ENCODE measurements around the gene ALDH3B1.
A peak's percentile ranks its signal among the peaks of the same experiment; 100 is the strongest.
"Not testable (repeated sequence)": the region's sequence is repeated elsewhere in the genome, so short reads cannot be mapped to it uniquely, and the experiment has no call there.

Gene ALDH3B1, protein sequence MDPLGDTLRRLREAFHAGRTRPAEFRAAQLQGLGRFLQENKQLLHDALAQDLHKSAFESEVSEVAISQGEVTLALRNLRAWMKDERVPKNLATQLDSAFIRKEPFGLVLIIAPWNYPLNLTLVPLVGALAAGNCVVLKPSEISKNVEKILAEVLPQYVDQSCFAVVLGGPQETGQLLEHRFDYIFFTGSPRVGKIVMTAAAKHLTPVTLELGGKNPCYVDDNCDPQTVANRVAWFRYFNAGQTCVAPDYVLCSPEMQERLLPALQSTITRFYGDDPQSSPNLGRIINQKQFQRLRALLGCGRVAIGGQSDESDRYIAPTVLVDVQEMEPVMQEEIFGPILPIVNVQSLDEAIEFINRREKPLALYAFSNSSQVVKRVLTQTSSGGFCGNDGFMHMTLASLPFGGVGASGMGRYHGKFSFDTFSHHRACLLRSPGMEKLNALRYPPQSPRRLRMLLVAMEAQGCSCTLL

DNA sequence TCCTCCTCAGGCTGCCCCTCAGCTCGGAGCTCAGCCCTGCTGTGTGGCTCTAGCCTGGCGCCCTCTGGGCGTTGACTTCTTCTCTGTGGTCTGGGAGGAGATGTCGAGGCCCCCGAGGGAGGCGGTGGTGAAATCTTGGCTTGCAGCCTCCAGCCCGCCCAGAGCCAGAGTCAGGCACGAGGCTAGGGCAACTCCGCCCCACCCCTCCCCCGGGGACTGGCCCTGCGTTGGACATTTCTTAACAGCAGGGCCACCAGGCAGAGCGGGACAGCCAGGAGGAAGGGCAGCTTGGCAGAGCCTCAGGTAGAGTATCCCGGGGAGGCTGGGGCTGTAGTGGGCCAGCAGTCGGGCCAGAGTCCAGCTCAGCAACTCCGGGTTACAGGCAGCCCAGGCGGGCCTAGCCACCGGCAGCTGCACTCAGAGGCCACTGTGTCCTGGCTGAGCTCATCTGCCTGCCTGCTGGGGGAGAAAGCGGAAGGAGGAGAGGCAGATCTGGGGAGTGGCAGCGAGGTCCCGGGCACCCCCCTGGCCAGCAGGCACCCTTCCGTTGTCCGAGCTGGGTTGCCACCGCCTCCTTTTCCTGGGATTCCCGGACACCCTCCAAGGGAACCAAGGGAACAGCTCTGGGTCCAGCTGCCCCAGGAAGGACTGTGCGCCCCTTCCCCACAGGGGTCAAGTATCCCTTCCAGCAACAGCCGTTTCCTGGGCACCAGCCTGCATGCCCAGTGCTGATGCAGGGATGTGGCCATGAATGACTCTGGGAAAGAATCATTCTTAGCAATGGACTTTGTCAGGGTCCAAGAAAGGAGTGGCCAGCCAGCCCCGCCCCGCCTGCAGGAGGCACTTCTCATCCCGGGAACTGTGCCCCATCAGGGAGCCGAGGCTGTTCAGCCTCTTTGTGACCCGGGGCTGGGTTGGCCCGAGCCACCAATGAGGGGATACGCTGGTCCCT is at the start of gene ALDH3B1:
Gene ALDH3B1 (plus strand): TSS at position 238 of the 952 bp plus-strand sequence. CDS start 4,971 bp downstream, outside the sequence.
- no peaks in the 10 kb centered on the region for H3K27me3 ChIP-seq (ENCODE audit: low read depth, low read length)
- no peaks in the 10 kb centered on the region for H3K79me2 ChIP-seq (ENCODE audit: low read length)
- no peaks in the 10 kb centered on the region for H3K36me3 ChIP-seq (replicated peaks; ENCODE audit: low read depth, low read length)
- peak within 1 kb of the TSS; percentile 86; the same call in 1 of the 2 replicates for H2AFZ ChIP-seq (ENCODE audit: low read depth, low read length)
- peaks cover 38% of the 10 kb centered on the region for H3K4me1 ChIP-seq (ENCODE audit: low read length)
- no peak for TF ChIP-seq EZH2phosphoT487 (IDR thresholded peaks at IDR 0.05; ENCODE audit: low read depth)
- no peak for TF ChIP-seq CTCF (IDR thresholded peaks at IDR 0.05; ENCODE audit: low read depth, low read length)
- peak within 1 kb of the TSS; percentile 26 for H3K9ac ChIP-seq (ENCODE audit: low read length)
- peak within 1 kb of the TSS; percentile 63 for H3K4me3 ChIP-seq (ENCODE audit: low read length)
- H4K20me1 ChIP-seq (ENCODE audit: insufficient read depth, low read length): no peaks in the 10 kb centered on the region
- H3K27ac ChIP-seq (ENCODE audit: low read length): peak within 1 kb of the TSS; percentile 4; the same call in 1 of the 2 replicates
- H3K4me2 ChIP-seq (ENCODE audit: low read length): peak within 1 kb of the TSS; percentile 70
- H3K9me3 ChIP-seq (ENCODE audit: insufficient read depth, low read length): no peaks in the 10 kb centered on the region

DNA sequence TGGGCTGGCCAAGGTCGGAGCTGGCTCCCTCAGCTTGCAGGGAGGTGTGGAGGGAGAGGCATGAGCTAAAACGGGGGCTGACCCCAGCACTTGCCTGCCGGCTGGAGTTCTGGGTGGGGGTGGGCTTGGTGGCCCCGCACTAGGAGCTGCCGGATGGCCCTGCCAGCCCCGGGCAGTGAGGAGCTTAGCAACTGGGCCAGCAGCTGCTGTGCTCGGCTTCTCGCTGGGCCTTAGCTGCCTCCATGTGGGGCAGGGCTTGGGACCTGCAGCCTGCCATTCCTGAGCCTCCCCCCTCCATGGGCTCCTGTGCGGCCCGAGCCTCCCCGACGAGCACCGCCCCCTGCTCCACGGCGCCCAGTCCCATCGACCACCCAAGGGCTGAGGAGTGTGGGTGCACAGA is 46.9 kb upstream of the ALDH3B1 start:
- not testable (repeated sequence) for H3K27ac ChIP-seq (ENCODE audit: low read length); H3K4me1 ChIP-seq (ENCODE audit: low read length)

GRCh38 chr11:67963879-67964278 is 46.2 kb upstream of the ALDH3B1 start:
- not testable (repeated sequence) for H3K4me1 ChIP-seq (ENCODE audit: low read length); H3K4me2 ChIP-seq (ENCODE audit: low read length); H3K27me3 ChIP-seq (ENCODE audit: low read depth, low read length); H2AFZ ChIP-seq (ENCODE audit: low read depth, low read length); H3K36me3 ChIP-seq (replicated peaks; ENCODE audit: low read depth, low read length); H3K4me3 ChIP-seq (ENCODE audit: low read length); H4K20me1 ChIP-seq (ENCODE audit: insufficient read depth, low read length); H3K9me3 ChIP-seq (ENCODE audit: insufficient read depth, low read length); H3K9ac ChIP-seq (ENCODE audit: low read length); H3K79me2 ChIP-seq (ENCODE audit: low read length); H3K27ac ChIP-seq (ENCODE audit: low read length)

More for the DNA sequence above, 46.9 kb upstream of the ALDH3B1 start:
- H3K4me3 ChIP-seq (ENCODE audit: low read length); H2AFZ ChIP-seq (ENCODE audit: low read depth, low read length); H3K79me2 ChIP-seq (ENCODE audit: low read length); H3K4me2 ChIP-seq (ENCODE audit: low read length); H3K27me3 ChIP-seq (ENCODE audit: low read depth, low read length); H3K9me3 ChIP-seq (ENCODE audit: insufficient read depth, low read length); H3K9ac ChIP-seq (ENCODE audit: low read length); H4K20me1 ChIP-seq (ENCODE audit: insufficient read depth, low read length); H3K36me3 ChIP-seq (replicated peaks; ENCODE audit: low read depth, low read length): not testable (repeated sequence)

DNA sequence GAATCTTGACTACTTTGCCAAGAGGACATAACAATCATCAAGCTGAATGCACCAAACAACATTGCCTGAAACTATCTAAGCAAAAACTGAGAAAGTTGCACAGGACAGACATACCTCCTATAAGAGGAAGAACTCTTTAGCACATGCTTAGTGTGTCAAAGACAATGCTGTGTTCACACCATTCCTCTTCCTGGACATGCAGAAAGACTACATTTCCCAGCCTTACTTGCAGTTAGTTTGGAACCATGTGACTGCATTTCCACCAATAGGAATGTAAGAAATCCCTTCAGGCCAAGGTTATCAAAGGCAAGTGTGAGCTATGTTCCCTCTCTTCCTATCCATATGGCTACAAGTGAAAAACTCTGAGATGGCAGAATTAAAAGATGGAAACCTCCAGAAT is 45.4 kb upstream of the ALDH3B1 start:
- H3K27ac ChIP-seq (ENCODE audit: low read length); H3K36me3 ChIP-seq (replicated peaks; ENCODE audit: low read depth, low read length); H3K9me3 ChIP-seq (ENCODE audit: insufficient read depth, low read length); H3K4me2 ChIP-seq (ENCODE audit: low read length); H4K20me1 ChIP-seq (ENCODE audit: insufficient read depth, low read length); H3K27me3 ChIP-seq (ENCODE audit: low read depth, low read length); H3K4me1 ChIP-seq (ENCODE audit: low read length); H3K79me2 ChIP-seq (ENCODE audit: low read length); H2AFZ ChIP-seq (ENCODE audit: low read depth, low read length); H3K4me3 ChIP-seq (ENCODE audit: low read length); H3K9ac ChIP-seq (ENCODE audit: low read length): not testable (repeated sequence)

DNA sequence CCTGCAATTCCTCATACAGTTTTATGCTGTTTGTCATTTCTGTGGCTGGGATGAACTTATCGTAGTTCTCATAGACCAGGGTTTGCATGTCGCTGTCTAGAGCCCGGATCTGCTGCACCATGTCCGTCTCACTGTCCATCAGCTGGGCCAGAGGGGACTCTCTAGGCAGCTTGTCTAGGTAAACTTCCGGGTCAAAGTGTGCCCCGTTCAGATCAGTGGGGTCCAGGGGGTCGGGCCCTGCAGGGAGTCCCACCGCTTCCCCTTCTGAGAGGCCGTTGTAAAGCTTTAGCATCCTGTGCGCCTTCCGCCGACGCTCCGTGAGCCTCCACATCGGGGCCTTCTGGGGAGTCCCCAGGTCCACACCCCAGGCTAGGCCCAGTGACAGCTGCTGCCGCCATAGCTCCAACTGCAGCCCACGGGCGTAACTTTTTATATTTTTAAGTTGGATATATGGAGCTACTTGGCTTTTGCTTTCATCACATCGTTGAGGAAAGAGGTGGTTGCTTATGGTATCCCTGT is 44.2 kb upstream of the ALDH3B1 start:
- not testable (repeated sequence) for H3K9me3 ChIP-seq (ENCODE audit: insufficient read depth, low read length); H3K36me3 ChIP-seq (replicated peaks; ENCODE audit: low read depth, low read length); H3K9ac ChIP-seq (ENCODE audit: low read length); H3K4me1 ChIP-seq (ENCODE audit: low read length); H3K4me3 ChIP-seq (ENCODE audit: low read length); H3K4me2 ChIP-seq (ENCODE audit: low read length); H3K27ac ChIP-seq (ENCODE audit: low read length); H3K79me2 ChIP-seq (ENCODE audit: low read length); H2AFZ ChIP-seq (ENCODE audit: low read depth, low read length); H4K20me1 ChIP-seq (ENCODE audit: insufficient read depth, low read length); H3K27me3 ChIP-seq (ENCODE audit: low read depth, low read length)

GRCh38 chr11:67974746-67975145 is 35.4 kb upstream of the ALDH3B1 start:
- not testable (repeated sequence) for H3K9me3 ChIP-seq (ENCODE audit: insufficient read depth, low read length); H3K79me2 ChIP-seq (ENCODE audit: low read length); H4K20me1 ChIP-seq (ENCODE audit: insufficient read depth, low read length); H3K4me3 ChIP-seq (ENCODE audit: low read length); H3K4me1 ChIP-seq (ENCODE audit: low read length); H3K9ac ChIP-seq (ENCODE audit: low read length); H3K4me2 ChIP-seq (ENCODE audit: low read length); H2AFZ ChIP-seq (ENCODE audit: low read depth, low read length); H3K27ac ChIP-seq (ENCODE audit: low read length); H3K36me3 ChIP-seq (replicated peaks; ENCODE audit: low read depth, low read length); H3K27me3 ChIP-seq (ENCODE audit: low read depth, low read length)

DNA sequence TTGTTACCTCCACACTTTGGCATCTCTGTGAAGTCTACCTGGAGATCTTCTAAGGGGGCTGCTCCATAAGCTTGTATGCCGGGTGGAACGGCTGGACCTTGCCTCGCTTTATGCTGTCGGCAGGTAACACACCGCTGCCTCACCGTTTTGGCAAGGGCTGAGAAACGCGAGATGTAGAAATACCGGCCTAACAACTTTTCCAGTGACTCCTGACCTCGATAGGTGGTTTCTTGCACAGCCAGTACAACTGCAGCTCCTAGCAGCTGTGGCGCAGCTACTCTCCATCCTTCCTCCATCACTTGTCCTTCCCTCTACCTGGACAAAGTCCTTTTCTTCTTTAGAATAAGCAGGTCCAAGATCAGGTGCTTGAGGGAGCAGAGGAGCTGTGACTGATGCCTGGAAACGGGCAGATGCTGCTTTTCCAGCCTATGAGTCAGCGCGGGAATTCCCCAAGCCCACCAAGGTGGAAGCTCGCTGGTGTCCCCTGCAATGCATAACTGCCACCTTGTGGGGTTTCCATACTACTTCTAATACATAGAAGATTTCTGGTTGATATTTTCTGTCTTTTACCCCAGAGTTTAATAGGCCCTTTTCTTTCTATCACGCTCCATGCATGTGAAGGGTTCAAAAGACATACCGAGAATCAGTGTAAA is 31.2 kb upstream of the ALDH3B1 start:
- not testable (repeated sequence) for H3K4me1 ChIP-seq (ENCODE audit: low read length); H4K20me1 ChIP-seq (ENCODE audit: insufficient read depth, low read length); H3K79me2 ChIP-seq (ENCODE audit: low read length); H2AFZ ChIP-seq (ENCODE audit: low read depth, low read length); H3K9ac ChIP-seq (ENCODE audit: low read length); H3K36me3 ChIP-seq (replicated peaks; ENCODE audit: low read depth, low read length); H3K27ac ChIP-seq (ENCODE audit: low read length); H3K4me3 ChIP-seq (ENCODE audit: low read length); H3K4me2 ChIP-seq (ENCODE audit: low read length); H3K27me3 ChIP-seq (ENCODE audit: low read depth, low read length); H3K9me3 ChIP-seq (ENCODE audit: insufficient read depth, low read length)

- not testable (repeated sequence) for H3K79me2 ChIP-seq (ENCODE audit: low read length); H3K36me3 ChIP-seq (replicated peaks; ENCODE audit: low read depth, low read length); H3K4me1 ChIP-seq (ENCODE audit: low read length); H3K27me3 ChIP-seq (ENCODE audit: low read depth, low read length); H3K9ac ChIP-seq (ENCODE audit: low read length); H3K27ac ChIP-seq (ENCODE audit: low read length); H3K4me2 ChIP-seq (ENCODE audit: low read length); H2AFZ ChIP-seq (ENCODE audit: low read depth, low read length); H3K9me3 ChIP-seq (ENCODE audit: insufficient read depth, low read length); H4K20me1 ChIP-seq (ENCODE audit: insufficient read depth, low read length); H3K4me3 ChIP-seq (ENCODE audit: low read length)
Measured at GRCh38 chr11:67981226-67981625, 28.9 kb upstream of the ALDH3B1 start.
